Amniotic epithelial cell (primary cell): ENCODE measurements around the gene GULP1.
"Not testable (repeated sequence)": the region's sequence is repeated elsewhere in the genome, so short reads cannot be mapped to it uniquely, and the experiment has no call there.

Source experiments
- DNase-seq: peaks from one replicate; pipeline ENCODE4 v3.0.0-alpha.2; 2010; ENCODE audit warnings: low read depth

The GULP1 gene

GRCh38 chr2:188601927-188602326, 310.3 kb downstream of the GULP1 start:
- DNase-seq, result peak; percentile 72

GRCh38 chr2:188604579-188604978, 312.9 kb downstream of the GULP1 start:
- no peak for DNase-seq

- DNase-seq, result not testable (repeated sequence)
Observed at GRCh38 chr2:188605609-188606584, 314.2 kb downstream of the GULP1 start.

- DNase-seq, result not testable (repeated sequence)
Observed at GRCh38 chr2:188606596-188606995, 314.9 kb downstream of the GULP1 start.

GRCh38 chr2:188607501-188607900, 315.8 kb downstream of the GULP1 start:
- DNase-seq, result peak; percentile 74

- DNase-seq, result peak; percentile 55
Observed at GRCh38 chr2:188609321-188610049, 317.8 kb downstream of the GULP1 start.

- peak; percentile 47 for DNase-seq
Observed at GRCh38 chr2:188610050-188610444, 318.4 kb downstream of the GULP1 start.

GRCh38 chr2:188610827-188611226, 319.2 kb downstream of the GULP1 start:
- DNase-seq, result peak; percentile 98

- no peak for DNase-seq
Observed at GRCh38 chr2:188619146-188619545, 327.5 kb downstream of the GULP1 start.

- DNase-seq, result no peak
Observed at GRCh38 chr2:188620916-188621315, 329.2 kb downstream of the GULP1 start.

GRCh38 chr2:188622601-188623260, 331.1 kb downstream of the GULP1 start:
- DNase-seq, result peak; percentile 30

- DNase-seq, result peak; percentile 96
Observed at GRCh38 chr2:188623995-188624643, 332.4 kb downstream of the GULP1 start.

- no peak for DNase-seq
Observed at GRCh38 chr2:188627471-188627870, 335.8 kb downstream of the GULP1 start.

GRCh38 chr2:188628989-188629752, 337.5 kb downstream of the GULP1 start:
- peak; percentile 30 for DNase-seq

- peak; percentile 43 for DNase-seq
Observed at GRCh38 chr2:188629753-188630527, 338.3 kb downstream of the GULP1 start.

GRCh38 chr2:188631037-188631809, 339.5 kb downstream of the GULP1 start:
- no peak for DNase-seq

GRCh38 chr2:188634656-188635055, 343.0 kb downstream of the GULP1 start:
- no peak for DNase-seq
